Chondrocyte (in vitro differentiated cells): Measurements from ENCODE around the gene NRGN. TPM values are rescaled to one million over a fixed set of nuclear protein-coding genes. Genes with fewer than 3 reads are reported as not detected.

Experiments
- DNase-seq: peaks from one replicate; pipeline ENCODE4 v3.0.0; 2021; ENCODE audit warnings: mixed read lengths, low spot score
- H3K27ac Mint-ChIP-seq: one replicate; pipeline ENCODE4 v1.8.0; 2021; ENCODE audit warnings: mild to moderate bottlenecking, moderate library complexity, mixed read lengths; ENCODE audit not compliant: unreplicated experiment
- H3K27me3 Mint-ChIP-seq: 2 replicates; pipeline ENCODE4 v1.8.0; 2021; ENCODE audit warnings: low read depth, mixed read lengths
- H3K36me3 Mint-ChIP-seq: 2 replicates; pipeline ENCODE4 v1.8.0; 2021; ENCODE audit warnings: low read depth, mixed read lengths
- H3K4me1 Mint-ChIP-seq: 2 replicates; pipeline ENCODE4 v1.8.0; 2021; ENCODE audit warnings: low read depth, mild to moderate bottlenecking, mixed read lengths
- H3K4me3 Mint-ChIP-seq: one replicate; pipeline ENCODE4 v1.8.0; 2021; ENCODE audit warnings: mild to moderate bottlenecking, moderate library complexity, mixed read lengths; ENCODE audit not compliant: unreplicated experiment
- H3K9me3 Mint-ChIP-seq: 2 replicates; pipeline ENCODE4 v1.8.0; 2021; ENCODE audit warnings: low read depth, mixed read lengths
- CTCF ChIP-seq: fragments of 200-600 bp; sonication (generic); IDR thresholded peaks from 2 replicates; pipeline ENCODE4 v1.5.0; 2021; ENCODE audit warnings: antibody characterized with exemption, mild to moderate bottlenecking, moderate library complexity
- total RNA-seq: library from RNA; stranded (reverse); gene quantifications from 3 replicates; pipeline ENCODE4 v1.2.1, GENCODE V29; 2021

The NRGN gene
- total RNA-seq, 1 donor from 2014 or later, result 1.8 TPM

- H3K4me3 Mint-ChIP-seq, result no peak overlapping the region
These were observed 27.4 kb upstream of the NRGN start for GRCh38 chr11:124712392-124712791.

GRCh38 chr11:124716591-124716990 lies 23.2 kb upstream of the NRGN start:
- peaks cover 11% of the 10 kb centered on the region for H3K4me1 Mint-ChIP-seq
- no peaks in the 10 kb centered on the region for H3K9me3 Mint-ChIP-seq
- peaks cover 44% of the 10 kb centered on the region for H3K27me3 Mint-ChIP-seq
- no peak for TF ChIP-seq CTCF
- H3K27ac Mint-ChIP-seq, result no peak overlapping the region
- DNase-seq, result no peak
- no peak overlapping the region for H3K4me3 Mint-ChIP-seq
- no peaks in the 10 kb centered on the region for H3K36me3 Mint-ChIP-seq

More at GRCh38 chr11:124712392-124712791, 27.4 kb upstream of the NRGN start:
- H3K9me3 Mint-ChIP-seq, result peaks cover 4% of the 10 kb centered on the region
- H3K4me1 Mint-ChIP-seq, result peaks cover under 1% of the 10 kb centered on the region
- no peak overlapping the region for H3K27ac Mint-ChIP-seq
- H3K27me3 Mint-ChIP-seq, result peaks cover 15% of the 10 kb centered on the region
- H3K36me3 Mint-ChIP-seq, result peaks cover 3% of the 10 kb centered on the region
- DNase-seq, result no peak
- no peak for TF ChIP-seq CTCF

- Mint-ChIP-seq H3K9me3 (no peaks in the 10 kb centered on the region), H3K4me3 (peak overlapping the region; percentile 69), H3K27me3 (peaks cover 50% of the 10 kb centered on the region), H3K27ac (no peak overlapping the region), H3K36me3 (no peaks in the 10 kb centered on the region), H3K4me1 (peaks cover 11% of the 10 kb centered on the region)
- DNase-seq, result no peak
- no peak for TF ChIP-seq CTCF
These were observed 22.3 kb upstream of the NRGN start for GRCh38 chr11:124717421-124717785.

- Mint-ChIP-seq H3K9me3 (no peaks in the 10 kb centered on the region), H3K27me3 (peaks cover 56% of the 10 kb centered on the region), H3K36me3 (no peaks in the 10 kb centered on the region), H3K4me1 (peaks cover 11% of the 10 kb centered on the region), H3K4me3 (peak overlapping the region; percentile 69), H3K27ac (no peak overlapping the region)
- TF ChIP-seq CTCF, result no peak
- no peak for DNase-seq
These were observed 21.7 kb upstream of the NRGN start for GRCh38 chr11:124717786-124718651.

- peak overlapping the region; percentile 69 for H3K4me3 Mint-ChIP-seq
These were observed 20.9 kb upstream of the NRGN start for GRCh38 chr11:124718801-124719200.

More at GRCh38 chr11:124718801-124719200, 20.9 kb upstream of the NRGN start:
- H3K36me3 Mint-ChIP-seq, result no peaks in the 10 kb centered on the region
- H3K27me3 Mint-ChIP-seq, result peaks cover 64% of the 10 kb centered on the region
- H3K27ac Mint-ChIP-seq, result no peak overlapping the region
- TF ChIP-seq CTCF, result no peak
- no peaks in the 10 kb centered on the region for H3K9me3 Mint-ChIP-seq
- peaks cover 11% of the 10 kb centered on the region for H3K4me1 Mint-ChIP-seq
- DNase-seq, result no peak
